NCI-H2029 treated with DMSO at 0.1 percent for 48 hours (cell line): ENCODE data around the gene ATL1.
"Not testable (repeated sequence)": the region's sequence is repeated elsewhere in the genome, so short reads cannot be mapped to it uniquely, and the experiment has no call there.

Experiments
- DNase-seq: peaks from one replicate; lab custom pipeline; 2025; lab: John Stamatoyannopoulos, UW

ATL1 gene

GRCh38 chr14:50658203-50658602 lies 98.3 kb downstream of the ATL1 start:
- no peak for DNase-seq

- no peak for DNase-seq
Measured at GRCh38 chr14:50659327-50659974, 99.5 kb downstream of the ATL1 start.

- not testable (repeated sequence) for DNase-seq
Measured at GRCh38 chr14:50664579-50664978, 104.6 kb downstream of the ATL1 start.

GRCh38 chr14:50665300-50665699 lies 105.4 kb downstream of the ATL1 start:
- DNase-seq, result not testable (repeated sequence)

GRCh38 chr14:50666772-50667683 lies 107.1 kb downstream of the ATL1 start:
- DNase-seq, result no peak

GRCh38 chr14:50667684-50667995 lies 107.7 kb downstream of the ATL1 start:
- no peak for DNase-seq

- peak; percentile 66 for DNase-seq
Measured at GRCh38 chr14:50667996-50668825, 108.3 kb downstream of the ATL1 start, which contains the start of gene SAV1. SAV1 (minus strand) TSS chr14:50668306; CDS start chr14:50667967, 339 bp downstream.

GRCh38 chr14:50668826-50669143 lies 108.8 kb downstream of the ATL1 start:
- no peak for DNase-seq

- no peak for DNase-seq
Measured at GRCh38 chr14:50669441-50669986, 109.6 kb downstream of the ATL1 start.

- no peak for DNase-seq
Measured at GRCh38 chr14:50670196-50670865, 110.4 kb downstream of the ATL1 start.

- DNase-seq, result no peak
Measured at GRCh38 chr14:50670866-50671256, 110.9 kb downstream of the ATL1 start.

- no peak for DNase-seq
Measured at GRCh38 chr14:50675597-50675996, 115.7 kb downstream of the ATL1 start.

GRCh38 chr14:50676814-50677516 lies 117.0 kb downstream of the ATL1 start:
- DNase-seq, result no peak

- DNase-seq, result no peak
Measured at GRCh38 chr14:50677527-50678063, 117.7 kb downstream of the ATL1 start.

GRCh38 chr14:50678163-50678562 lies 118.2 kb downstream of the ATL1 start:
- no peak for DNase-seq

- no peak for DNase-seq
Measured at GRCh38 chr14:50679674-50680073, 119.7 kb downstream of the ATL1 start.
